ENCODE data around the gene TP53BP1.

Gene TP53BP1

GRCh38 chr15:43522247-43522646 lies 29.3 kb upstream of the TP53BP1 start:
- Histone ChIP-seq H3K36me3 (replicated peaks in 1 of 2; ENCODE audit: control insufficient read depth in 2 of 2, insufficient read depth in 2 of 2, low read length in 2 of 2) (peaks cover 47 to 58% of the 10 kb centered on the region in 2 donors), H4K91ac (ENCODE audit: low read depth, low read length, poor library complexity) (no peak overlapping the region), H2AFZ (ENCODE audit: low read length) (no peak overlapping the region), H3K14ac (ENCODE audit: low read length) (no peak overlapping the region), H3K27me3 (ENCODE audit: control insufficient read depth in 3 of 3, insufficient read depth in 3 of 3, low read depth in 1 of 3, low read length in 3 of 3) (no peaks in the 10 kb centered on the region), H3K4me1 (ENCODE audit: control insufficient read depth in 2 of 2, insufficient read depth in 1 of 2, low read depth in 1 of 2, low read length in 2 of 2) (peaks cover 14 to 20% of the 10 kb centered on the region in 2 donors), H3K4me2 (ENCODE audit: insufficient read depth, low read length, poor library complexity, severe bottlenecking) (no peak overlapping the region), H2BK5ac (ENCODE audit: low read length) (no peak overlapping the region), H2AK5ac (ENCODE audit: low read depth, low read length) (no peak overlapping the region), H3K18ac (ENCODE audit: low read length) (no peak overlapping the region), H3K4me3 (ENCODE audit: low read length in 2 of 2) (no peak overlapping the region), H3K79me1 (ENCODE audit: low read depth, low read length) (no peaks in the 10 kb centered on the region), H3K9ac (ENCODE audit: low read depth, low read length, poor library complexity) (no peak overlapping the region), H2BK15ac (ENCODE audit: low read length) (no peak overlapping the region), H3K23ac (ENCODE audit: low read depth, low read length, poor library complexity) (no peak overlapping the region), H3K4ac (ENCODE audit: low read length) (no peak overlapping the region), H2BK12ac (ENCODE audit: low read length) (no peak overlapping the region), H2BK120ac (ENCODE audit: low read depth, low read length) (no peak overlapping the region), H3K27ac (replicated peaks; ENCODE audit: low read length) (no peak overlapping the region), H3K9me3 (replicated peaks in 1 of 2; ENCODE audit: control insufficient read depth in 2 of 2, insufficient read depth in 1 of 2, low read depth in 1 of 2, low read length in 2 of 2) (peaks cover 9 to 18% of the 10 kb centered on the region in 2 donors), H4K8ac (ENCODE audit: low read depth, low read length) (no peak overlapping the region)
- DNase-seq (ENCODE audit: low spot score) = no peak
- WGBS, 2 donors (ENCODE audit: extremely low coverage in 2 of 2, insufficient read length in 2 of 2, insufficient replicate concordance in 1 of 2) = no CpG with 5 or more reads among the region's 9 CpGs

- Histone ChIP-seq H3K9ac (ENCODE audit: low read depth, low read length, poor library complexity) (no peak overlapping the region), H2BK12ac (ENCODE audit: low read length) (no peak overlapping the region), H3K14ac (ENCODE audit: low read length) (no peak overlapping the region), H3K18ac (ENCODE audit: low read length) (no peak overlapping the region), H3K4me1 (ENCODE audit: control insufficient read depth in 2 of 2, insufficient read depth in 1 of 2, low read depth in 1 of 2, low read length in 2 of 2) (peaks cover 22 to 26% of the 10 kb centered on the region in 2 donors), H3K36me3 (replicated peaks in 1 of 2; ENCODE audit: control insufficient read depth in 2 of 2, insufficient read depth in 2 of 2, low read length in 2 of 2) (peaks cover 45 to 58% of the 10 kb centered on the region in 2 donors), H4K8ac (ENCODE audit: low read depth, low read length) (no peak overlapping the region), H3K4me2 (ENCODE audit: insufficient read depth, low read length, poor library complexity, severe bottlenecking) (no peak overlapping the region), H2BK120ac (ENCODE audit: low read depth, low read length) (no peak overlapping the region), H3K4me3 (ENCODE audit: low read length in 2 of 2) (no peak overlapping the region), H3K79me1 (ENCODE audit: low read depth, low read length) (no peaks in the 10 kb centered on the region), H2AK5ac (ENCODE audit: low read depth, low read length) (no peak overlapping the region), H3K27ac (replicated peaks; ENCODE audit: low read length) (no peak overlapping the region), H3K23ac (ENCODE audit: low read depth, low read length, poor library complexity) (no peak overlapping the region), H2BK5ac (ENCODE audit: low read length) (no peak overlapping the region), H3K4ac (ENCODE audit: low read length) (no peak overlapping the region), H2AFZ (ENCODE audit: low read length) (no peak overlapping the region), H3K9me3 (replicated peaks in 1 of 2; ENCODE audit: control insufficient read depth in 2 of 2, insufficient read depth in 1 of 2, low read depth in 1 of 2, low read length in 2 of 2) (peaks cover 9 to 18% of the 10 kb centered on the region in 2 donors), H3K27me3 (ENCODE audit: control insufficient read depth in 3 of 3, insufficient read depth in 3 of 3, low read depth in 1 of 3, low read length in 3 of 3) (no peaks in the 10 kb centered on the region), H2BK15ac (ENCODE audit: low read length) (no peak overlapping the region), H4K91ac (ENCODE audit: low read depth, low read length, poor library complexity) (no peak overlapping the region)
- WGBS, 2 donors (ENCODE audit: extremely low coverage in 2 of 2, insufficient read length in 2 of 2, insufficient replicate concordance in 1 of 2) = no CpG with 5 or more reads among the region's 11 CpGs
- no peak for DNase-seq (ENCODE audit: low spot score)
These were observed 28.5 kb upstream of the TP53BP1 start for GRCh38 chr15:43521419-43521818.

GRCh38 chr15:43520138-43520537 lies 27.2 kb upstream of the TP53BP1 start:
- peaks cover 28 to 32% of the 10 kb centered on the region in 2 donors for H3K4me1 ChIP-seq (ENCODE audit: control insufficient read depth in 2 of 2, insufficient read depth in 1 of 2, low read depth in 1 of 2, low read length in 2 of 2)
- no CpG with 5 or more reads among the region's 2 CpGs for WGBS, 2 donors (ENCODE audit: extremely low coverage in 2 of 2, insufficient read length in 2 of 2, insufficient replicate concordance in 1 of 2)
- peaks cover 42 to 50% of the 10 kb centered on the region in 2 donors for H3K36me3 ChIP-seq (replicated peaks in 1 of 2; ENCODE audit: control insufficient read depth in 2 of 2, insufficient read depth in 2 of 2, low read length in 2 of 2)
- no peak overlapping the region for H3K14ac ChIP-seq (ENCODE audit: low read length)
- H2BK15ac ChIP-seq (ENCODE audit: low read length) = peak overlapping the region; percentile 5
- no peak overlapping the region for H3K27ac ChIP-seq (replicated peaks; ENCODE audit: low read length)
- H3K4me2 ChIP-seq (ENCODE audit: insufficient read depth, low read length, poor library complexity, severe bottlenecking) = no peak overlapping the region
- no peak overlapping the region for H2BK120ac ChIP-seq (ENCODE audit: low read depth, low read length)
- no peak overlapping the region for H4K91ac ChIP-seq (ENCODE audit: low read depth, low read length, poor library complexity)
- no peaks in the 10 kb centered on the region for H3K27me3 ChIP-seq (ENCODE audit: control insufficient read depth in 3 of 3, insufficient read depth in 3 of 3, low read depth in 1 of 3, low read length in 3 of 3)
- H4K8ac ChIP-seq (ENCODE audit: low read depth, low read length) = no peak overlapping the region
- no peaks in the 10 kb centered on the region for H3K79me1 ChIP-seq (ENCODE audit: low read depth, low read length)
- peaks cover 9 to 13% of the 10 kb centered on the region in 2 donors for H3K9me3 ChIP-seq (replicated peaks in 1 of 2; ENCODE audit: control insufficient read depth in 2 of 2, insufficient read depth in 1 of 2, low read depth in 1 of 2, low read length in 2 of 2)
- no peak for DNase-seq (ENCODE audit: low spot score)
- H2BK5ac ChIP-seq (ENCODE audit: low read length) = no peak overlapping the region
- H3K4me3 ChIP-seq (ENCODE audit: low read length in 2 of 2) = no peak overlapping the region
- H2AFZ ChIP-seq (ENCODE audit: low read length) = no peak overlapping the region
- no peak overlapping the region for H3K4ac ChIP-seq (ENCODE audit: low read length)
- H2BK12ac ChIP-seq (ENCODE audit: low read length) = no peak overlapping the region
- no peak overlapping the region for H2AK5ac ChIP-seq (ENCODE audit: low read depth, low read length)
- H3K23ac ChIP-seq (ENCODE audit: low read depth, low read length, poor library complexity) = no peak overlapping the region
- no peak overlapping the region for H3K18ac ChIP-seq (ENCODE audit: low read length)
- H3K9ac ChIP-seq (ENCODE audit: low read depth, low read length, poor library complexity) = no peak overlapping the region

GRCh38 chr15:43519196-43519595 lies 26.2 kb upstream of the TP53BP1 start:
- H3K23ac ChIP-seq (ENCODE audit: low read depth, low read length, poor library complexity) = no peak overlapping the region
- H4K91ac ChIP-seq (ENCODE audit: low read depth, low read length, poor library complexity) = no peak overlapping the region
- no peak overlapping the region for H3K4ac ChIP-seq (ENCODE audit: low read length)
- no peak overlapping the region for H3K27ac ChIP-seq (replicated peaks; ENCODE audit: low read length)
- WGBS, 2 donors (ENCODE audit: extremely low coverage in 2 of 2, insufficient read length in 2 of 2, insufficient replicate concordance in 1 of 2) = no CpG with 5 or more reads among the region's 2 CpGs
- no peak overlapping the region for H3K18ac ChIP-seq (ENCODE audit: low read length)
- H2AK5ac ChIP-seq (ENCODE audit: low read depth, low read length) = no peak overlapping the region
- no peak overlapping the region for H2BK5ac ChIP-seq (ENCODE audit: low read length)
- H3K4me1 ChIP-seq (ENCODE audit: control insufficient read depth in 2 of 2, insufficient read depth in 1 of 2, low read depth in 1 of 2, low read length in 2 of 2) = peaks cover 30 to 34% of the 10 kb centered on the region in 2 donors
- peak overlapping the region; percentile 28 for H2BK15ac ChIP-seq (ENCODE audit: low read length)
- H3K14ac ChIP-seq (ENCODE audit: low read length) = no peak overlapping the region
- H3K4me3 ChIP-seq (ENCODE audit: low read length in 2 of 2) = no peak overlapping the region
- no peaks in the 10 kb centered on the region for H3K27me3 ChIP-seq (ENCODE audit: control insufficient read depth in 3 of 3, insufficient read depth in 3 of 3, low read depth in 1 of 3, low read length in 3 of 3)
- H4K8ac ChIP-seq (ENCODE audit: low read depth, low read length) = no peak overlapping the region
- peaks cover 5 to 8% of the 10 kb centered on the region in 2 donors for H3K9me3 ChIP-seq (replicated peaks in 1 of 2; ENCODE audit: control insufficient read depth in 2 of 2, insufficient read depth in 1 of 2, low read depth in 1 of 2, low read length in 2 of 2)
- no peak overlapping the region for H3K9ac ChIP-seq (ENCODE audit: low read depth, low read length, poor library complexity)
- no peak overlapping the region for H2BK12ac ChIP-seq (ENCODE audit: low read length)
- no peak overlapping the region for H2BK120ac ChIP-seq (ENCODE audit: low read depth, low read length)
- peak overlapping the region; percentile 91 for H3K4me2 ChIP-seq (ENCODE audit: insufficient read depth, low read length, poor library complexity, severe bottlenecking)
- peaks cover 32 to 40% of the 10 kb centered on the region in 2 donors for H3K36me3 ChIP-seq (replicated peaks in 1 of 2; ENCODE audit: control insufficient read depth in 2 of 2, insufficient read depth in 2 of 2, low read length in 2 of 2)
- no peak for DNase-seq (ENCODE audit: low spot score)
- H2AFZ ChIP-seq (ENCODE audit: low read length) = no peak overlapping the region
- H3K79me1 ChIP-seq (ENCODE audit: low read depth, low read length) = no peaks in the 10 kb centered on the region
